Measurements from ENCODE around the gene TAF5L. TPM values are rescaled to one million over a fixed set of nuclear protein-coding genes. Genes with fewer than 3 reads are reported as not detected.
"Not testable (repeated sequence)": the region's sequence is repeated elsewhere in the genome, so short reads cannot be mapped to it uniquely, and the experiment has no call there.

TAF5L gene
- total RNA-seq, 1 donor from 2014 or later: 26.5 TPM

DNA sequence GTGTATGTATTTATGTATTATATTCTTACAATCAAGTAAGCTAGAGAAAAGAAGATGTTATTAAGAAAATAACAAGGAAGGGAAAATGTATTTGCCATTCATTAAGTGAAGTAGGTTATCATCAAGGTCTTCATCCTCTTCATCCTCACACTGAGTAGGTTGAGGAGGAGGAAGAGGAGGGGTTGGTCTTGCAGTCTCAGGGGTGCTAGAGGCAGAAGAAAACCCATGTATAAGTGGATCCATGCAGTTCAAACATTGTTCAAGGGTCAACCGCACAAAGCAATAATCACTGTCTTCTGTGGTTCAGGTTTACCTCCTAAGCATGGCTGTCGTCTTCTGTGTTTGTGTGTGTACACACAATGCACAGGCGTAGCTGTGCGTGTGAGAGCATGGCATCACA is 17.0 kb upstream of the TAF5L start:
- no peak for DNase-seq (ENCODE audit: low read depth, low spot score)

DNA sequence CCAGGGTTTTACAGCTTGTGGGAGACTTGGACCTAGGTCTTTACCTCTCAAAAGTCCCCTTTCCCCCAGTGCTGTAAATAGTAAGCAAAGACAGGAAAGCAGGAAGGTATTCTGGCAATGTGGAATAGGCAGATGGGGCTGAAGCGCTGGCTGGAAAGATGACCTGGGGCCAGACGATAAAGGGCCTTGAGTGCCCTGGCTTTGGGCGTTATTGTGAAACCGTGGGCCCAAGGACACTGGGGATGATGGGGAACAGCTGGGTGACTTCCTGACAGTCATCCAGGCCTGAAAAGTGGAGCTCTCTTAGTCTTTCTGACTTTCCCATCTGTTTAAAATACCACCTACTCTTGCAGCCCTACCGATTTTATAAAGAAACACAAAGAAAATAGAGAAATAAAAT is 16.5 kb upstream of the TAF5L start:
- DNase-seq (ENCODE audit: low read depth, low spot score): no peak

GRCh38 chr1:229641306-229641705 is 15.4 kb upstream of the TAF5L start:
- no peak for DNase-seq (ENCODE audit: low read depth, low spot score)

- DNase-seq (ENCODE audit: low read depth, low spot score): no peak
These were observed 14.5 kb upstream of the TAF5L start for GRCh38 chr1:229640455-229640854.

DNA sequence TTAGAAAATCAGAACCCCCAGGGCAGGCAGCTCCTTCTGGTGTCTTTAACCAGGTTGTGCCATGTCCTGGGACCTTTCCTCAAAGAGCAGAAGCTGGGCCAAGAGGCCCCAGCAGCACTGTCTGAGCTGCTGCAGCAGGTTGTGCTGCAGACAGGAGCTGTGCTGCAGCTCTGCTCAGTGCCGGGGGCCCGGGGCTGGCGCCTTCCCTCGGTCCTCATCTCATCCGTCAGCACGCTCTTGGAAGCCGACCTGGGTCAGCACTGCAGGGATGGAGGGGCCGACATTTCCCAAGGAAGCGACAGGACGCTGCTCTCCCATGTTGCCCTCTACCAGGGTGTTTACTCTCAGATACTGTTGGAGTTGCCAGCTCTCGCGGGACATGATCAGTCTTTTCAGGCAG is 11.8 kb upstream of the TAF5L start:
- DNase-seq (ENCODE audit: low read depth, low spot score): no peak

- no peak for DNase-seq (ENCODE audit: low read depth, low spot score)
These were observed 10.1 kb upstream of the TAF5L start for GRCh38 chr1:229636042-229636441.

GRCh38 chr1:229631966-229632365 is 6.0 kb upstream of the TAF5L start:
- no peak for DNase-seq (ENCODE audit: low read depth, low spot score)

GRCh38 chr1:229631148-229631547 is 5.2 kb upstream of the TAF5L start:
- no peak for DNase-seq (ENCODE audit: low read depth, low spot score)

- DNase-seq (ENCODE audit: low read depth, low spot score): no peak
These were observed 3.3 kb upstream of the TAF5L start for GRCh38 chr1:229629261-229629660.

DNA sequence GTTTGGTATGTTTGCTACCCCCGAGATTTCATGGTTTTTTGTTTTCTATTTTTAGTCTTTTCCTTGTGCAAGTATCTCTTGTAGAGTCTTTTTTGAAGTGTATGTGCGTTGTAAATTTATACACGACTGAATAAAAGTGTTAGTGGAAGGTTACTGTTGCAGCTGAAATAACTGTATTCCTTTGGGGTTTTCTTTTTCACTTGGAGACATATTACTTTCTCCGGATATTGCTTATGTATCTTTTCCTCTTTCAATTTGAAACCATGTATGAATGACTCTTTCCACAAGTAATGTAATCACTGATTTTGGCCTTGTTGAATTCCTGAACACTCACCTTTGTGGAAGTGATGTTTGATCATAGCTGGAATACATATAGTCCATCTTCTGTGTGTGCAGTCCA is 1.1 kb upstream of the TAF5L start:
- no peak for DNase-seq (ENCODE audit: low read depth, low spot score)

- no peak for DNase-seq (ENCODE audit: low read depth, low spot score)
These were observed 629 bp downstream of the TAF5L start for GRCh38 chr1:229625071-229625914.

DNA sequence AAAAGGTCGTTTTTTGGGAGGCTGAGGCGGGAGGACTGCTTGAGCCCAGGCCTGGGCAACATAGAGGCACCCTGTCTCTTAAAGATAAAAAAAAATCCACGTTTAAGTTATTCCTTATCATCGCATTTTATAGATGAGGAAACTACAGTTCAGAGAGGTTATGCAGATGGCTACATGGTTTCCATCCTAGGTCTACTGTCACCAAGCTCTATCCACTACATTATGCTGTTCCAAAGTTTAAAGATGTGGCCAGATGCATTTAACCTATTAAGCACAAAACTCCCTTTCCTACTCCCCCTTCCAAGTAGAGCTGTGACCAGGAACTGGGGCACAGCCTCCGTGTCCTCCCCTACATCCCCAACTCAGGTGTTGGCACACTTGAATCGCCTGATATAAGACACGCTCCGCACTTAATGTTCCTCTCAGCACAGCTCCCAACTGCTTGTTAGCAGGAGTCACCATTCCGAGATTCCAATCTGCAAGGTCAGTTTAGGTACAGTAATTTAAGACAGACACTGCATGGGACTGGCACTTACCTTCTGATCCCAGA is 1.3 kb downstream of the TAF5L start:
- no peak for DNase-seq (ENCODE audit: low read depth, low spot score)

- DNase-seq (ENCODE audit: low read depth, low spot score): no peak
These were observed 2.1 kb downstream of the TAF5L start for GRCh38 chr1:229623838-229624237.

GRCh38 chr1:229623225-229623624 is 2.7 kb downstream of the TAF5L start:
- no peak for DNase-seq (ENCODE audit: low read depth, low spot score)

- DNase-seq (ENCODE audit: low read depth, low spot score): not testable (repeated sequence)
These were observed 3.2 kb downstream of the TAF5L start for GRCh38 chr1:229622641-229623120.

DNA sequence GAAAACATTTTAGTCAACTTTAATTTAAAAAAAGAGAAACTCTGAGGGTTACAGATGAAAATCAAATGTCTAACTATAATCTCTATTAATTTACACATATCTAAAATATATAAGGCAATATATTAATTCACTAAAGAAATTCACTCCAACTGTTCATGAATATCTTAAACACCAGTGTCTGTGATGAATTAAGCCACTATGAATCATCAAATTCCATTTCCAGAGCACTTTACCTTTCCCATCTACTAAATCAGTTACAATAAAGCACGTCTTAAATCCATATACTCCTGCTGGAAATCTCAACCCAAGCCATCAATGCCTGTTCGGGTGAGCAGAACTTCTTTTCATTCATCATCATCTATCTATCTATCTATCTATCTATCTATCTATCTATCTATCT is 4.3 kb downstream of the TAF5L start:
- no peak for DNase-seq (ENCODE audit: low read depth, low spot score)

- no peak for DNase-seq (ENCODE audit: low read depth, low spot score)
These were observed 5.0 kb downstream of the TAF5L start for GRCh38 chr1:229620876-229621275.

GRCh38 chr1:229619614-229620013 is 6.3 kb downstream of the TAF5L start:
- DNase-seq (ENCODE audit: low read depth, low spot score): no peak

DNA sequence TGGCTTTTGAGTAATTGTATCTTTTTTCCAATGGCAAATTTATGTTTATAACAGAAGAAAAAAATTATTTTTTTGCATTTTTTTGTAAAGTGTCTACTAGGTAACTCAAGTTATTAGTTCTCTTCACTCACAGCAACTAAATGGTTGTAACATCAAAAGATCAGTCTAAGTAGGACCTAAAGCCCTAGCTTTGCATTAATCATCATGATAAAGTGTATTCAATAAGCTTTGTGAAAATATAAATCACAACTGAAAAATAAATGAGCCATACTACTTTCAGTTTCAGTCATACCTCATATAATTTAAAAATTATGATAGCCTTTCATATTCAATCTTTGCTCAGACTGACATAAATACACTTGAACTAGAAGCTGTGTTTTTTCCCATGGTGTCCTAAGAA is 6.9 kb downstream of the TAF5L start:
- no peak for DNase-seq (ENCODE audit: low read depth, low spot score)

- no peak for DNase-seq (ENCODE audit: low read depth, low spot score)
These were observed 8.4 kb downstream of the TAF5L start for GRCh38 chr1:229617351-229618100.

DNA sequence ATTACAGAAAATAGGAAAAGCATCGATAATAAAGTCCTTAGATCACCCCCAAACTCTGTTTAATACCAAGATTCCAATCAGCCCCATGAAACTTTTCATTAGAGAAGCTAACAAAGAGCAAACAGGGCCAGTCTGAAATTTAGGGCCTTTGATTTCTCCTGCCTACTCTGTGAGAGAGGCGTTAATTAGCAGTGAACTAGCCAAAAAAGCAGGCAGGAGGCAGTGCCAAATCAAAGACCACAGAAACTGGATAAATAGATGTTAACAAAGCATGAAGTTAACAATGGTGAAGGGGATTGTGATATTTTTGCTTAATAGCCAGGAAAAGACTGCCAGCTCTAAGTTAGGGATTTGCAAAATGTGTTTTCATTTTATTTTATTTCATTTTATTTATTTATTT is 11.2 kb downstream of the TAF5L start:
- no peak for DNase-seq (ENCODE audit: low read depth, low spot score)

- DNase-seq (ENCODE audit: low read depth, low spot score): no peak
These were observed 12.0 kb downstream of the TAF5L start for GRCh38 chr1:229613938-229614337.
